GM21529 (cell line): ENCODE data around the gene PARP9.
"Not testable (repeated sequence)": the region's sequence is repeated elsewhere in the genome, so short reads cannot be mapped to it uniquely, and the experiment has no call there.

Source experiments
- ATAC-seq: cut with Tn5 transposase; IDR thresholded peaks from one replicate; pipeline ENCODE4 v1.9.1; 2021; ENCODE audit not compliant: unreplicated experiment

The PARP9 gene

GRCh38 chr3:122576174-122576940 lies 12.3 kb upstream of the PARP9 start:
- ATAC-seq, result peak; percentile 82

DNA sequence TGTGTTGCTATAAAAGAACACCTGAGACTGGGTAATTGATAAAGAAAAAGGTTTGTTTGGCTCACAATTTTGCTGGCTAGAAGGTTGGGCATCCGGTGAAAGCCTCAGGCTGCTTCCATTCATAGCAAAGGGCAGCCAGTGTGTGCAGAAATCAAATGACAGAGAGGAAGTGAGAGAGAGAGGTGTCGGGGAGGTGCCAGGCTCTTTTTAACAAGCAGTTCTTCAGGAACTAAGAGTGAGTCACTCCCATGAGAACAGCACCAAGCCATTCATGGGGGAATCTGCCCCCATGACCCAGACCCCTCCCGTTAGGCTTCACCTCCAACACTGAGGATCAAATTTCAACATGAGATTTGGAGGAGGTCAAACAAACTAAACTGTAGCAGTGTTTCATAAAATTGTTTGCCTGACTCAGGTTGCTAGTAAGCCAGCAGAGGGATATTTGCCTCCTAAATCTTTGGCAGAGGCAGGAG lies 8.9 kb upstream of the PARP9 start:
- ATAC-seq, result peak; percentile 29

DNA sequence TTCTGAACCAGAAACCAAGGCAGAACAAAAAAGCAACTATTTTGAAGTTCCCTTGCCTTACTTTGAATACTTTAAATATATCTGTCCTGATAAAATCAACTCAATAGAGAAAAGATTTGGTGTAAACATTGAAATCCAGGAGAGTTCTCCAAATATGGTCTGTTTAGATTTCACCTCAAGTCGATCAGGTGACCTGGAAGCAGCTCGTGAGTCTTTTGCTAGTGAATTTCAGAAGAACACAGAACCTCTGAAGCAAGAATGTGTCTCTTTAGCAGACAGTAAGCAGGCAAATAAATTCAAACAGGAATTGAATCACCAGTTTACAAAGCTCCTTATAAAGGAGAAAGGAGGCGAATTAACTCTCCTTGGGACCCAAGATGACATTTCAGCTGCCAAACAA lies 4.7 kb upstream of the PARP9 start:
- no peak for ATAC-seq

- ATAC-seq, result not testable (repeated sequence)
These were observed 4.0 kb upstream of the PARP9 start for GRCh38 chr3:122568131-122568530.

GRCh38 chr3:122563717-122564025 lies 429 bp downstream of the PARP9 start:
- no peak for ATAC-seq

DNA sequence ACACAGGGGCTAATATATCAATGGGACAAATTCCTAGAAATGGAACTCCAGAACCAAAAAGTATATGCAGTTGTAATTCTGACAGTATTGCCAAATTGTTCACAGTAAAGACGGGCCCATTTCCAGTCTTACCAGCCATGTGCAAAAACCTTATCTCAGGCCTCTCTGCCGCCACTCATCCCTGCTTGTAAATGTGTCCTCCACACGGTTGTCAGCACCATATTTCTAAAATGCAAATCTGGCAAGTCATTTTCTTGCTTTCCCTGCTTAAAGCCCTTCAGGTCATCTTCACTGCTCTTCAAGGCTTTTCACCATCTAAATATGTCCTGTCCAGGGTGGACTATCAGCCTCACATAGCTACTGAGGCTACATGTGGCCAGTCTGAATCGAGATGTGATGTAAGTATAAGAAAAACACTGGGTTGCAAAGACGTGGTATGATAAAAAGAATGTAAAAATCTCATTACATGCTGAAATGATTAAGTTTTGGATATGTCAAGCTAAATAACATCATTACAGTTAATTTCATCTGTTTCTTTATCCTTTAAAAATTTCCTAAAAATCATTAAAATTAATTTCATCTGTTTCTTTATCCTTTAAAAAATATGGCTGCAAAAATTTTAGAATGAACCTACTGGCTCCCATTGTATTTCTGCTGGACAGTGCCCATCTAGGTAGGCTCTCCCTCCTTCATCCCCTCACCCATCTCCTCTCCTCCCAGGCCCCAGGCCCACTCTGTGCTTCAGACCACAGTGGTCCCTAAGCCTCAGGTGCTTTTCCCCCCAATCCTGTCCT lies 980 bp downstream of the PARP9 start:
- ATAC-seq, result no peak

DNA sequence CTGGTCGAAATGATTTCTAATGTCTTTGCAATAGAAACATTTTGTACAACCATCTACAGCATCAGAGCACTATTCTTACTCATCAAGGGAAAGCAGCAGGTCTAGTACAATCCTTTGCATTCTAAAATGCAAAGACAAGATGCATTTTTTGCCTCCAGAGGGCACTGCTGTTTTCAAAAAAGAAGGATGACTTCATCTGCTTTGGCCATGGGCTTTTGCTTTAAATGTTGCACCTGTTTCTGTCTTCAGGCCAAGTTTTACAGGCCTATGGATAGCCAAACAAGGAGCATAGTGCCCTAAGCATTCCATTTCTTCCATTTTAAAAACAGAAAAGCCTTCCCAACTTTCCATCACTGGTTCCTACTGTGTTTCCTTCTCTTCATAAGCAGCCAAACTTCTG lies 3.4 kb downstream of the PARP9 start:
- ATAC-seq, result no peak

DNA sequence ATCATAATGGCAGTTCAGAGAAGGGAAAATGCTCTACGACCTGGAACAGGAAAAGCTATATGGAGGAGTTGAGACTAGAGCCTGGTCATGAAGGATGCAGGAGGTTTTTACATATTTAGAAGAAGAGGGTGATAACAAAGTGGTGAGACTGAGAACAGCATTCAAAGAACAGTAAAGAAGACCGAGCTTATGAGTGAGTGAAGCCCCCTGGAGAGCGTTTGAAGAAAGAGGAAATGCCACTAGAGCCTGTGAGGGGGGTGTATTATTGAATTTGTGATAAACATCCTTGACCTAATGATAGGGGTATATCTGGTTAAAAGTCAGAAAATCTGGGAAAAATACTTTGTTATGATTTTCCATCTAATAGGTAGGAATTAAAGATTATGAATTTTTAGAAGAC lies 4.2 kb downstream of the PARP9 start:
- ATAC-seq, result no peak

DNA sequence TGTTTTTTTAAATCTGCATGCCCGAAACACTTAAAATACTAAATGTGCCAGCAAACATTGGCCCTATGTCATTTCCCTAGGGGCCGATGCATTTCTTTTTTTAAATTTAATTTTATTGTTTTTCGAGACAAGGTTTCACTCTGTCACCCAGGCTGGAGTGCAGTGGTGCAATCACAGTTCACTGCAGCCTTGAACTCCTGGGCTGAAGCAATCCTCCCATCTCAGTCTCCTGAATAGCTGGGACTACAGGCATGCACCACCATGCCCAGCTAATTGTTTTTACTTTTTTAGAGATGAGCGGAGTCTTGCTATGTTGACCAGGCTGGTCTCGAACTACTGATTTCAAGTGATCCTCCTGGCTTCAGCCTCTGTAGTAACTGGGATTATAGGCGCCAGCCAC lies 5.5 kb downstream of the PARP9 start:
- no peak for ATAC-seq

DNA sequence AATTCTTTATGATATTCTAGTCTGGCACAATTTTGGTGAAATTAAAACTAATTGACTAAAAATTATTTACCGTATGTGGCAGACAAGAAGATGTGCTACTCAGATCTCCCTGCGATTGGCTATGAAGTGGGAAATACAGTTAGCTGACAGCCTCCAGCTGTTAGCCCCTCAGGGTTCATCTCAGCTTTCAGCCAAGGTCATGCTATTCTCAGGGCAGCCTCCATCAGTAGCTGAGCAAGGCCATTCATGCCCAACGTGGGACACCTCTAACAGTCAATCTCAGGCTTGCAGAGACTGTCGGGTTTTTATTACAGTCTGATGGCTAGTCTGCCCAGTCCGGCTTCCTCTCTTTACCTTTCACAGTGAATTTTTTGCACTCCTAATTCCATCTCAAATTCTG lies 6.7 kb downstream of the PARP9 start:
- ATAC-seq, result no peak

DNA sequence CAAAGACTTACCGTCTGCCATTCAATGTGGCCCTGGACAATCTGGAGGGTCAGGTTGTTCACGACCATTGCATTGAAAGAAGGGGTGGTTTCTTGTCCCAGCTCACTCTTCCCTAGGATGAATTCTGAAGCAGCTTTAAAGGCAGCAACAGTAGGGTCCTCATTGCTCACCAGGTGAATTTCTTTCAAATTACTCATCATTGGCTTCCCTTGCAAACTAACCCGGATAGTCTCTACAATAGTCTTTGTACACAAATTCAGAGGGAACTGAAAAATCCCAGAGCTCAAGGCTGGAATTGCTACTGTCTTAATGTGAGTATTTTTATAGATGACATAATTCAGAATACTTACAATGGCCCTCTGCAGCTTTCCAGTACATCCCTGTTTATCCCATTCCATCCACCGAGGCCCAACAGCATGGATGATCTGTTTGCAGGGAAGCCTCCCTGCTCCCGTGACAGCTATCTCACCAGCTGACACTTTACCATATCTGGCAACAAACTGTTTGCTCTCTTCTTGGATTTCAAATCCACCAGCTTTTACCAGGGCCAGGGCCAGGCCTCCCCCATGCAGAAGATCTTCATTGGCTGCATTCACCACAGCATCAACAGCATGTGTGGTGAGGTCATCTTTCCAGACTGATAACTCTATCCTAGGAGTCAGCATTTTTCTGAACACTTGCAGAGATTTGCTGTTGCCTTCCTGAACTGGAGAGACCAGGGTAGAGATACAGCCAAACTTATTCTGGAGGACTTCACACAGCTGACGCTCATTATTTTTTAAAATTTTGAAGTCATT lies 8.6 kb downstream of the PARP9 start:
- ATAC-seq, result no peak

- ATAC-seq, result no peak
These were observed 10.9 kb downstream of the PARP9 start for GRCh38 chr3:122553171-122553570.

DNA sequence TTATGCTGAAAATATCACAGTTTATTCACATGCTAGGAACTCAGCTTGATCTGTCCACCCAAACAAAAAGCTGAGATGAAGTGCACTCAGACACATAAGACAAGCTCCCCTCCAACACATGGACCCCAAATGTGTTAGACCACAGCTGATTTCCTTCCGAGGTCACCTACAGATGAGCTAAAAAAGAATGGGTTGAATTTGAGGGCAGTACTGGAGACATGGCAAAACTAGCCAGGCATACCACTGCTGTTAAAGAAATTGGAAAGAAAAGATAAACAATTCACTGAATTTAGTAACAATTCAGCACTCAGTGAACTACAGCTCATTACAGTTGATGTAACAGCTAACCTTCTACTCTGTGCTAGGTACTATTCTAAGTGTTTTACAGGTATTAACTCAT lies 15.5 kb downstream of the PARP9 start:
- ATAC-seq, result no peak

- no peak for ATAC-seq
These were observed 16.0 kb downstream of the PARP9 start for GRCh38 chr3:122548076-122548475.

DNA sequence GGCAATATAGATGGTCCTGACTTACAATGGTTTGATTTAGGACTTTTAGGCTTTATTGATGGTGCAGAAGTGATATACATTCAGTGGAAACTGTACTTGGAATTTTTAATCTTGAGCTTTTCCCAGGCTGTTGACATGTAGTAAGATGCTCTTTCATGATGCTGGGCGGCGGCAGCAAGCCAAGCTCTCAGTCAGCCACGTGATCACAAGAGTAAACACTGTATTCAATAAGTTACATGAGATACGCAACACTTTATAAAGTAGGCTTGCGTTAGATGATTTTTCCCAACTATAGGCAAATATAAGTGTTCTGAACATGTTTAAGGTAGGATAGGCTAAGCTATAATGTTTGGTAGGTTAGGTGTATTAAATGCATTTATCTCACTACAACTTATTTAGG lies 17.9 kb downstream of the PARP9 start:
- no peak for ATAC-seq

- ATAC-seq, result no peak
These were observed 25.1 kb downstream of the PARP9 start for GRCh38 chr3:122538956-122539490.

DNA sequence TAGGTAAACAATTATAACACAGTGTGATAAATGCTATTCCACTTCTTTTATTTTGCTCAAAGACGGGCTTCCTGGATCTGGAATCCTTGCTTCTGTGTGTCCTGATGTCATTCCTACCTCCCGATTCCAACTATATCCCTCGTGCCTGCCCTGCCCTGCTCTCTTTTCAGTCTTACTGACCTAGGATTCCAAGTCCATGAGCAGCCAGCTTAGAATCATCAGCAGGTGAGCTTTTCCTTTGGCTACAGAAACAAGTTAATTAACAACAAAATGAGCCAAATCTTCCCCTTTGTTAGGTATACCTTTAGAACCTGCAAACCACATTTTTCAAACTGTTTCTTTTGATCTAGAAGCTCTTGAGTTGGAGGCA lies 27.5 kb downstream of the PARP9 start:
- ATAC-seq, result no peak

DNA sequence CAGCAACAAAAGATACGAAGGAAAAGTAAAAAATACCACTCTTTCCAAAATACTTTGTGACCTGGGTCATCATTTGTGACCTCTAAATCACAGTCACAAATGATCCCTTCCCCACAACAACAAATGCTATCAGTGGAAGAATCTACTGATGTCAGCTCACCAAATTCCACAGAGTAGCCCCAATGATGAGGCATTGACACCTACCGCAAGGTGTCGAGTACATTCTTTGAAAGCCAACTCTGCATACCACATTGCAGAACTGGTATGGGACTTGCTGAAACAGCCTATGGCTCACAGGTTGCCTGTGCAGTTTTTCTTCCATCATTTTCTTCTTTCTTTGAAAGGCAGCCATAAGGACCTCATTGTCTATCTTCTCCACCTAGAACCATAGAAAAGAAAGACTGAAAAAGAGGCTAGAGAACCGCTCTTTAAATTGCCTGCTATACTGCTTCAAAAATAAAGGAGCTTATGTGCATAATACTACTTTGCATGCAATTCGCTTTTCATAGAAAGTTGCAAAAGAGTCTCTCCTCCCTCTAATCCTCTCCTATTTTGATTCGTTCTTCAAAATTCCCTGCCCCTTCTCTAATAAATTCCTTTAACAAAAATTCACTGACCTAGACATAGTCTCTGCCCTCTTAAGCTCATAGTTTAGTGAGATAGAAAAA lies 28.0 kb downstream of the PARP9 start:
- ATAC-seq, result no peak

DNA sequence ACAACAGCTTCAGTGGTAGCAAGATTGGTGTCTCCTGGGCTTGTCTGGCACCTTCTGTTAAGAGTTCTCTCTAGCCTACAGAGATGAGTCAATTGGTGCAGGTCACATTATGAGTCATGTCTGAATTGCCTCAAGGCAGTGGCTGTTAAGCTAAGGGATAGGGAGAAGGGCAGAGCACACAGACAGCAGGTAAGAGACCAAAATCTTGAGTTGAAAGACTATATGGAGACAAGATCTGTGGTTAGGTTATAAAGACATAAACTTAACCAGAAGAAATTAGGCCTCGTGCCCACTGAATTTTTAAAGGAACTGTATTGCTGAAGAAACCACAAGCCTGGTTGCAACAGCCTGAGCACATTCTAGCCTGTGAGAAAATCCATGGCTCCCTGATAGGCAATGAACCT lies 30.2 kb downstream of the PARP9 start:
- ATAC-seq, result peak; percentile 100

- ATAC-seq, result no peak
These were observed 30.6 kb downstream of the PARP9 start for GRCh38 chr3:122533480-122533879.

- no peak for ATAC-seq
These were observed 33.9 kb downstream of the PARP9 start for GRCh38 chr3:122530164-122530563.
